Keratinocyte (primary cell): Measurements from ENCODE around the gene INSR.
"Not testable (repeated sequence)": the region's sequence is repeated elsewhere in the genome, so short reads cannot be mapped to it uniquely, and the experiment has no call there.

ENCODE experiments used
- EZH2 ChIP-seq: IDR thresholded peaks from one replicate; pipeline ENCODE4 v1.6.1; 2012; ENCODE audit warnings: inconsistent platforms, mild to moderate bottlenecking, low read length, moderate library complexity
- TF ChIP-seq, protein P1 (sequence below), 3 experiments: IDR thresholded peaks in 1 of 3; conservative IDR thresholded peaks in 1 of 3; optimal IDR thresholded peaks in 1 of 3; 2 replicates in 2 of 3; 3 replicates in 1 of 3; pipeline versions ENCODE3 to v1.5.1; 2011; ENCODE audit warnings: low read length in 3 of 3, mild to moderate bottlenecking in 3 of 3, moderate library complexity in 2 of 3, control low read depth in 1 of 3, inconsistent platforms in 1 of 3; ENCODE audit not compliant: insufficient read depth in 2 of 3; ENCODE audit errors: extremely low read depth in 1 of 3

DNA sequence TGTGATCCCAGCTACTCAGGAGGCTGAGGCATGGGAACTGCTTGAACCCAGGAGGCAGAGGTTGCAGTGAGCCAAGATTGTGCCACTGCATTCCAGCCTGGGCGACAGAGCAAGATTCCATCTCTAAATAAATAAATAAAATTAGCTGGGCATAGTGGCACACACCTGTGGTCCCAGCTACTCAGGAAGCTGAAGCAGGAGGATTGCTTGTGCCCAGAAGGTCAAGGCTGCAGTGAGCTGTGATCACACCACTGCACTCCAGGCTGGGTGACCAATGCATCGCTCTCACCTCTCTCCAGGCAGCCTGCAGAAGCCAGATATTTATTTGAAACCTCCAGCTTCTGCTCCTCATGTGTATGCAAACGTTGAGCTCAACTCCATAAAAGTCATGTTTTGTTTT is 85.2 kb downstream of the INSR start:
- TF ChIP-seq, protein P1, sequence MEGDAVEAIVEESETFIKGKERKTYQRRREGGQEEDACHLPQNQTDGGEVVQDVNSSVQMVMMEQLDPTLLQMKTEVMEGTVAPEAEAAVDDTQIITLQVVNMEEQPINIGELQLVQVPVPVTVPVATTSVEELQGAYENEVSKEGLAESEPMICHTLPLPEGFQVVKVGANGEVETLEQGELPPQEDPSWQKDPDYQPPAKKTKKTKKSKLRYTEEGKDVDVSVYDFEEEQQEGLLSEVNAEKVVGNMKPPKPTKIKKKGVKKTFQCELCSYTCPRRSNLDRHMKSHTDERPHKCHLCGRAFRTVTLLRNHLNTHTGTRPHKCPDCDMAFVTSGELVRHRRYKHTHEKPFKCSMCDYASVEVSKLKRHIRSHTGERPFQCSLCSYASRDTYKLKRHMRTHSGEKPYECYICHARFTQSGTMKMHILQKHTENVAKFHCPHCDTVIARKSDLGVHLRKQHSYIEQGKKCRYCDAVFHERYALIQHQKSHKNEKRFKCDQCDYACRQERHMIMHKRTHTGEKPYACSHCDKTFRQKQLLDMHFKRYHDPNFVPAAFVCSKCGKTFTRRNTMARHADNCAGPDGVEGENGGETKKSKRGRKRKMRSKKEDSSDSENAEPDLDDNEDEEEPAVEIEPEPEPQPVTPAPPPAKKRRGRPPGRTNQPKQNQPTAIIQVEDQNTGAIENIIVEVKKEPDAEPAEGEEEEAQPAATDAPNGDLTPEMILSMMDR (optimal IDR thresholded peaks at IDR 0.05 in 1 of 3, IDR thresholded peaks at IDR 0.05 in 1 of 3, conservative IDR thresholded peaks at IDR 0.05 in 1 of 3; ENCODE audit: extremely low read depth in 1 of 3, insufficient read depth in 2 of 3, low read length in 3 of 3): not testable (repeated sequence)
- not testable (repeated sequence) for TF ChIP-seq EZH2
